ENCODE measurements around the gene PPID. TPM values are rescaled to one million over a fixed set of nuclear protein-coding genes. Genes with fewer than 3 reads are reported as not detected.

Gene PPID
- total and polyA plus RNA-seq, 2 donors (not counting 3 experiments of a cell fraction or from before 2014, with no cell fraction given) = 11.5 to 25.7 TPM

- CTCF ChIA-PET = interaction anchor here (1.3 kb wide), 1 partner anchor 10 kb away, joined by 5 read pairs; no protein-coding TSS in a partner anchor
- no peaks in the 10 kb centered on the region for H3K9me1 ChIP-seq (replicated peaks; ENCODE audit: control insufficient read depth, extremely low read depth, insufficient read depth, low read length)
- H4K20me1 ChIP-seq (replicated peaks; ENCODE audit: control insufficient read depth, extremely low read depth, insufficient read depth, low read length) = peaks cover 2% of the 10 kb centered on the region
- FAIRE-seq (peak; percentile 31), DNase-seq (ENCODE audit: low read depth, low spot score) (peak; percentile 85)
- no peak overlapping the region for H3K4me3 ChIP-seq (replicated peaks in 1 of 3; ENCODE audit: insufficient read depth in 1 of 3, low read depth in 1 of 3, low read length in 3 of 3)
- no TSS peak for BruUV-seq (replicated peaks)
- dilution Hi-C loops (cut with MboI; ENCODE audit: extremely low pct_ligation_motif_present, low sequenced_read_pairs) (no loop called here), intact Hi-C loops (cut with micrococcal nuclease) (loop anchor here (1.0 to 5.0 kb wide), 2 partner anchors 335 to 406 kb away; no protein-coding TSS in a partner anchor)
- H3K4me1 ChIP-seq (ENCODE audit: control insufficient read depth, extremely low read depth, insufficient read depth, low read length) = peaks cover 46% of the 10 kb centered on the region
- no peak for TF ChIP-seq POLR2AphosphoS5 (IDR thresholded peaks at IDR 0.05; ENCODE audit: insufficient read depth, low read depth, low read length)
- no peak for TF ChIP-seq CTCF (IDR thresholded peaks at IDR 0.05; ENCODE audit: extremely low read depth in 1 of 2, insufficient read depth in 1 of 2, low read depth in 1 of 2, low read length in 2 of 2)
- no peak for TF ChIP-seq EZH2 (IDR thresholded peaks at IDR 0.05; ENCODE audit: borderline replicate concordance, low read depth, low read length, severe bottlenecking)
- no peak for TF ChIP-seq MAX (IDR thresholded peaks at IDR 0.05; ENCODE audit: insufficient read depth, insufficient read length)
- no peak for TF ChIP-seq POLR2A (IDR thresholded peaks at IDR 0.05; ENCODE audit: low read depth, low read length)
- no peak for TF ChIP-seq JUN (IDR thresholded peaks at IDR 0.05; ENCODE audit: borderline replicate concordance, insufficient read depth, insufficient read length, low read depth)
- TF ChIP-seq MYC (IDR thresholded peaks at IDR 0.05; ENCODE audit: low read depth, low read length) = no peak
- no peak for TF ChIP-seq FOS (IDR thresholded peaks at IDR 0.05; ENCODE audit: borderline replicate concordance, insufficient read depth, low read length)
- TF ChIP-seq GATA2 (IDR thresholded peaks at IDR 0.05; ENCODE audit: insufficient read depth, insufficient read length, low read depth, low read length) = no peak
- H3K79me2 ChIP-seq (ENCODE audit: control insufficient read depth, insufficient read depth, low read length) = peaks cover 22% of the 10 kb centered on the region
- no peak overlapping the region for H3K27ac ChIP-seq (ENCODE audit: insufficient read depth, low read depth, low read length)
- H3K36me3 ChIP-seq (ENCODE audit: control insufficient read depth in 2 of 2, extremely low read depth in 1 of 2, insufficient read depth in 2 of 2, low read length in 2 of 2) = no peaks in the 10 kb centered on the region
- POLR2A ChIA-PET = no interaction called here
- peak overlapping the region; percentile 8 for H3K9ac ChIP-seq (replicated peaks; ENCODE audit: extremely low read depth, insufficient read depth, low read length)
- no peaks in the 10 kb centered on the region for H3K27me3 ChIP-seq (ENCODE audit: control insufficient read depth in 2 of 2, insufficient read depth in 2 of 2, low read length in 2 of 2)
- no peaks in the 10 kb centered on the region for H3K9me3 ChIP-seq (replicated peaks; ENCODE audit: control insufficient read depth, insufficient read depth, low read length)
- no peak overlapping the region for H2AFZ ChIP-seq (ENCODE audit: low read depth, low read length)
- peak overlapping the region; percentile 32 for H3K4me2 ChIP-seq (ENCODE audit: insufficient read depth, low read length)
Measured at GRCh38 chr4:158771776-158772175, 48.6 kb upstream of the PPID start.

All from endothelial cell of umbilical vein (primary cell).